ENCODE results near the gene REL.
"Not testable (repeated sequence)": the region's sequence is repeated elsewhere in the genome, so short reads cannot be mapped to it uniquely, and the experiment has no call there.

Gene REL

DNA sequence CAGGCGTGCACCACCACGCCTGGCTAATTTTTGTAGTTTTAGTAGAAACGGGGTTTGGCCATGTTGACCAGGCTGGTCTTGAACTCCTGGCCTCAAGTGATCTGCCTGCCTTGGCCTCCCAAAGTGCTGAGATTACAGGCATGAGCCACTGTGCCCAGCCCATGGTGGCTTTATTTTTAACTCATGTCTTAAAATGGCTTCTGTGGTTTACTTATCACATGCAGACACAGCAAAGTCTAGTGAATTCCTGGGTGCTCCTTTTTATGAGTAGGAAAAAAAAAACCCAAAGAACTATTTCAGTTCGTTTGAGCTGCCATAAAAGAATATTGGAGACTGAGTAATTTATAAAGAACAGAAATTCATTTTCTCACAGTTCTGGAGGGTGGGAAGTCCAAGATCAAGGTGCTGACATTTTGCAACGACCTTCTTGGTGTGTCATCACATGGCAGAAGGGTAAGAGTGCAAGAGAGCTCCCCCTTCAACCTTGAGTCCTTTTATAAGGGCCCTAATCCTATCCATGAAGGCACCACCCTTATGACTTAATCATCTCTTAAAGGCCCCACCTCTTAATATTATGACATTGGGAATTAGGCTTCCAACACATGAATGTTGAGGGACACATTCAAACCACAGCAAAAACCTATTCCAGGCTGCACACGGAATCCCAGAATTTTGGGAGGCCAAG is 12.6 kb upstream of the REL start:
- no peak for DNase-seq (ENCODE audit: low spot score)

DNA sequence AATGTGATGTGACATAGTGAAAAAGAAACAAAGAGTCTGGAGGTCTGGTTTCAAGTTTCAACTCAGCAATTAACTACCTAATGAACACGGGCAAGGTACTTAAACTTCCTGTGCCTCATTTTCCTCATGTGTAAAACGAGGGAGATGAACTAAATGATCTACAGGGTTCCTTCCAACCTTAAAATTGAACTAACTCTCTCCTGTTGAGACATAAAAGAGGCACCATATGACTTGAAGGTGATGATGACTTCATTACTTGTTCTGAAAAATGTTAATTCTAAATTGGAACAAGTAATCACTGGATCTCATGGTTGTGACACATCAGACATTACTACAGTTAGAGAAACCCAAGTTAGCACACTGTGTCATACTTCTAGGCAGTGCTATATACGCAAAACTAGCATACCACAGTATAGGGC is 8.9 kb upstream of the REL start:
- no peak for DNase-seq (ENCODE audit: low spot score)

DNA sequence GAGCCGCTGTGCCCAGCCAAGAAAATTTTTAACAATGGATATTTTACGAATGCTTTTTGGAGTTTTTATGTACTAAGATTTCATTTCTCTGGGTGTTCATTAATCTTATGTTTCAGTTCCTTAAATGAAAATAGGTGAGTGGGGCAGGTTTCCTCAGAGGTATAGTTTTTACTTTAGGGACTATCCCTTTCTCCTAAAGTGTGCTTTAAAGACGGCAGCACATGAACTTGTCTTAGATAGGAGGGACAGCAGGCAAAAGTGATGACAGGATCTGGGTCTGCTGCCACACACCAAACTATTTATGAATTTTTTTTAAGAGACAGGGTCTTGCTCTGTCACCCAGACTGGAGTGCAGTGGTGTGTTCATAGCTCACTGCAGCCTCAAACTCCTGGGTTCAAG is 8.0 kb upstream of the REL start:
- no peak for DNase-seq (ENCODE audit: low spot score)

DNA sequence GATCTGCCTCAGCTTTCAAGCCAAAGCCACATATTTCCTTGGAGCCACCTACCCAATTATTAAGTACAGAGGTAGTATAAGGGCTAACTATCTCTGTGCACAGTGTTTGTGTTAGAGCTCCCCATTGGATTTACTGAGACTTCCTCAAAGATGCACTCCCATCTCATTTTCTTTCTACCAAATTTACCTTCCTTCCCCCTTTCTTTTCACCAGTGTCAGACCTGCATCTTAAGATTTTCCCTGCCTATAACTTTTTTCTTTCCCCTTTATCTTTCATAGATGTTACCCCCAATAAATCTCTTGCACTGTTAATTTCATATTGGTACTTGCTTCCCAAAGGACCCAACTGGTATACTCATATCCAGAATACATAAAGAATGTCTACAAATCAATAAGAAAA is 5.9 kb upstream of the REL start:
- no peak for DNase-seq (ENCODE audit: low spot score)

DNA sequence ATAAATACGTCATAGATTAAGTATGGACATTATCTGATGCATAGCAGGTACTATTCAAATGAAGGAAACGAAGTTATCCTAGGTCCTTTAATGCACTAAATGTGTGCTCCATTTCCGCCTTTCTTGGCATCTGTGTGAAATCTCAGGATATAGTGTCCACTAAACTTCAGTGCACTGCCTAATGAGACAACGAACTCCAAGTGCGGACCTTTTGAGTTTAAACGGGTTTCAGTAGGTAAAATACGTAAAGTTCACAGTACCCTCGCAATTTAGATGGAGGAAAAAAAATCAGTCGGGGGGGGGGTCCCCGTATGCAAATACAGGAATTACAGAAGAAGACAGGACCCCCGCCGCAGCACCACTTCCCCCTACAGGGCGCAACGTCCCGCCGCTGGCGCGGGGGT is 729 bp upstream of the REL start:
- DNase-seq (ENCODE audit: low spot score), result no peak

DNA sequence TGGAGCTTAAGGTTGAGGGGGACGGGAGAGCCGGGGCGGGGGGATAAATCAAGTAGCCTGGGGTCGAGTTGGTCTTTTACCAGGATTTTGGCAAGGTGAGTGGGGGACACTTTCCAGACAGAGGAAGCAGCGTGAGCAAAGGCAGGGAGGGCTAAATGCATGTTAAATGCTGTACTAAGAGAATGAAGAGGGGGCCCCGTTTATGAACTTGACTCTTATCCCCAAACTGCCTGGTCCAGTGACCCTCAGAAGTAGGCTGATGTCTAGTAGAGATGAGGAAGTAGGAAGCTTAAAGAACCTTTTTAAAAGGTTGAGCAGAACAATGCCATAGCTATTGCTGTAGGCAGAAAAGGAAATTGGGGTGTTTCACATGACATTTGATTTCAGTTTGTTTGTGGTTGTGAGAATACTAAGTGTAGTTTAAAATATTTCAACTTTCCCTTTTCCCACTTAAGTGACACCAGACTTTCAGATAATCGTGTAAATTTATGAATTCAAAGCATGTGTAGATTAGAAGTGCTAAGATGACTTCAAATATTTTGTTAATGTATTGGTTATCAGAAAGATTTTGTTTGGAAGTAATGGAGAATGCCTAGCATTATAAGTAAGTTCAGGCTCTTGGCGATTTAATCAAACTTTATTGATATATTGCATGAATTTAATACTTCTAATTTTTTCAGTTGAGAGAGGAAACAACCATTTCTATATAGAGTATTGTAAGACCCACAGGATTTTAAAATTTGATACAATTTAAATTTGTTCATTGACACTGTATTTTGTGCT is 1.8 kb downstream of the REL start:
- no peak for DNase-seq (ENCODE audit: low spot score)

DNA sequence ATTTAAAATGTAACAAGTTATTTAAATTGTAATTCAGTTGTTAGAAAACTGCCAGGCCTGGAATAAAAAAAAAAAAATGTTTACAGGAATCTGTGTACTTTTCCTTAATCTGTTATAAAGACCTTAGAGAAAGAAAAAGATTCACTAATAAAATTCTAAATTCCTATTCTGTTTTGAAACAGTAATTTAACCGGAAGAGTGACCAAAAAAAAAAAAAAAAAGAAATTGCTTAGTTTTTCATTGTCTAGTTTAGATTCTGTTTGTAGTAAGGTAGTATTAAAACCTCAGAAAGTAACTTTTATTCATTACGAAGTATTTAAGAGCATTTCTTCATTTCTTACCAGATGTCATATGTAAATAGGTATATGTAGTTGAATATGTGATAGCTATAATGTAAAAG is 2.5 kb downstream of the REL start:
- DNase-seq (ENCODE audit: low spot score), result no peak

DNA sequence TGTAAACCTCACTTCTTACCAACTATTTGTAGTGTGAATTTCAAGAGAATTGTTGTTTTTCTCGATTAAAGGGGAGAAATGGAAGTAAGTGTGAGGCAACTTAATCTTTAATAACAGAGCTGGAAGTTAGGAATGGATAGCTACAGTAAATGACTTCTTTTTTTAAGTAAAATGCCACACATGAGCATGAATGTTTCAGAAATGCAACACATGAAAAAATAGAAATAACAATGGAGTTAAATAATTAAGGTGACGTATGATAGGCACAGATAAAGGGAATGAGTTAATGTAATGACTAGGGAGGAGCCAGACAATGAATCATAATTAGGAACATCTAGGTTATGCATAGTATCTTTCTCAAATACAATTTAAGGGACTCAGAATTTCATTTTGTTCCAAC is 3.4 kb downstream of the REL start:
- no peak for DNase-seq (ENCODE audit: low spot score)

DNA sequence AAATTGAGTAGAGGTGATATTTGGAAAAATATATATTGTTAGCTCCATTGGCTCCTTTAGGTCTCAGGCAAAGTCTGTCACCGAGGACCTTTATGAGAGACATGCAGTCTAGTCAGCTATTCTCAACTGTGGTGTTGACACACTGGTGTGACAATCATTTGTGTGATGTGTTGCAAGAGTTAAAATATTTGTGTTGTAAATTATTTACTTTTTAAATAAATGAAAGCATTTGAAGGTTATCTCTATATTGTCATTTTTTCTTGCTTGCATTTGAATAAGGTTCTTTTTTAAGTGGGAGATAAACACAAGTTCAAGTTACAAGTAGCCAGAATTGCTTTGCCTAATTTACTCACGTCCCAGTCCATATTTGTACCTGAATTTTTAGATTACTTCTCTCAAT is 4.3 kb downstream of the REL start:
- DNase-seq (ENCODE audit: low spot score), result no peak

DNA sequence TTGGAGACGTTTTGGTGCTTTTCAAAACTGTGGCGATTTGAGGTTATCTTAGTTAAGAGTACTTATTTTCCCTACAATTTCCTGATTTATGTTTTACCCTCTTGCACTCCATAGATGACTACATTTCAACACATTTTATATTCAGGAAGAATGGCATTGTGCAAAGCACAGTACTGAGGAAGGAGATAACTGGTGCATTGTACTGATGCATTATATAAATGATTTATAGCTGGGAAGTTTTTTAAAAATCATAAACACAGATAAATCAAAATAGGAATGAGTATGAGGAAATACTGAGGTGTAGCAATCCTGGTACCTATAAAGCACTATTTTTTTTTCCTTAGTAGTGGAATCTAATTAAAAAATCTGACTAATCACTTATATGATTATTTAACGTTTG is 5.6 kb downstream of the REL start:
- DNase-seq (ENCODE audit: low spot score), result no peak

DNA sequence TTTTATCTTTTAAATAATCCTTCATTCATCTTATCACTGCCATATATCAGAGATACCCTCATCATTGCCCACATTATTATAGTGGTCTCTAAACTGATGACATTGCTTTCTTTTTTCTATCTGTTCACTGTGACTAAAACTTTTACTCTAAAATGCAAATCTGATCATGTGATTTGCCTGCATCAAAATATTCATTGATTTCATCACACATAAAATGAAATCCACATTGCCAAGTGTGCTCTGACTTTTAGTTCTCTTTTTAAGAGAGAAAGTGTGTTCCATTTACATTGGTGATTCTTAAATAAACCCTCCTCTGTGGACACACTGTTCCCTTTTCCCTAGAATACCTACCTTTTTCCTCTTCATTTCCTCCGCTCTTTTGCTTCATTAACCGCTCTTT is 7.5 kb downstream of the REL start:
- no peak for DNase-seq (ENCODE audit: low spot score)

DNA sequence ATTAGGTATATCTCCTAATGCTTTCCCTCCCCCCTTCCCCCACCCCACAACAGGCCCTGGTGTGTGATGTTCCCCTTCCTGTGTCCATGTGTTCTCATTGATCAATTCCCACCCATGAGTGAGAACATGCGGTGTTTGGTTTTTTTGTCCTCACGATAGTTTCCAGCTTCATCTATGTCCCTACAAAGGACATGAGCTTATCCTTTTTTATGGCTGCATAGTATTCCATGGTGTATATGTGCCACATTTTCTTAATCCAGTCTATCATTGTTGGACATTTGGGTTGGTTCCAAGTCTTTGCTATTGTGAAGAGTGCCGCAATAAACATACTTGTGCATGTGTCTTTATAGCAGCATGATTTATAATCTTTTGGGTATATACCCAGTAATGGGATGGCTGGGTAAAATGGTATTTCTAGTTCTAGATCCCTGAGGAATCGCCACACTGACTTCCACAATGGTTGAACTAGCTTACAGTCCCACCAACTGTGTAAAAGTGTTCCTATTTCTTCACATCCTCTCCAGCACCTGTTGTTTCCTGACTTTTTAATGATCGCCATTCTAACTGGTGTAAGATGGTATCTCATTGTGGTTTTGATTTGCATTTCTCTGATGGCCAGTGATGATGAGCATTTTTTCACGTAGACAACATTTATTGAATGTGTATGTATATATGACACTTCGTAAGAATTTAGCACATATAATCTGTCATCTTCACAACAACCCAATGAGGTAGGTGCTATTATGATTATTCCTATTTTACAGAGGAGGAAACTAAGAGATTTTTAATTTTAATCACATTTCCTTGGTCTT is 8.4 kb downstream of the REL start:
- not testable (repeated sequence) for DNase-seq (ENCODE audit: low spot score)

DNA sequence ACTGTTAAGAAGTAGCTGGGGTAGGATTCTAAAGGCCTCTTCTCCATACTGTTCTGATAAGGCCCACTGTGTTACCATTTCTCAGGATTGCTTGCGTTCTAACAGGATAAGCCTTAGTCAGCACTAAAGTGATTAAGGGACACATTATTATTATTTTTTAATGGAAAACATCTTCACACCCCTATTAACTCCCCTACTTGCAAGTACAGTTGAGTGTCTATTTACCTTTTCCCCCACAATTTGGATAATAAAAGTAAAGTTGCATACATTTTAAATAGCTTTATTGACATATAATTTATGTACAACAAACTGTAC is 9.0 kb downstream of the REL start:
- DNase-seq (ENCODE audit: low spot score), result no peak

DNA sequence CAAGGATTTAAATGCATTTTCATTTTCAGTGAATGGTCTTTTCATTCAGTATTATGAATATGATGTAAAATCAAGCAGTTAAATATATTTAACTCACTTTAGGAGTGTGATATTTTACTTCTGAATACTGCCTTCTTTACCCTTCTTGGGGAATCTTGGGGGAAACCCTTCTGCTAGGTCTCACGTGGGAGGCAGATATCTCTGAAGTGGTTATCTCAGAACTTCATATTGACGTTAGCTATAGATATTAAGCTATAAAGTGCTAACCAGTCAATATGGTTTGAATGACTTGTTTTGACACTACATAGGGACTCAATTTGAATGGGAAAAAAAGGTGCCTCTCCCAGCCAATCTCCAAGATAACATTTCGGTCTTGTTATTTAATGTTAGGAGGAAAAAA is 9.8 kb downstream of the REL start:
- no peak for DNase-seq (ENCODE audit: low spot score)

DNA sequence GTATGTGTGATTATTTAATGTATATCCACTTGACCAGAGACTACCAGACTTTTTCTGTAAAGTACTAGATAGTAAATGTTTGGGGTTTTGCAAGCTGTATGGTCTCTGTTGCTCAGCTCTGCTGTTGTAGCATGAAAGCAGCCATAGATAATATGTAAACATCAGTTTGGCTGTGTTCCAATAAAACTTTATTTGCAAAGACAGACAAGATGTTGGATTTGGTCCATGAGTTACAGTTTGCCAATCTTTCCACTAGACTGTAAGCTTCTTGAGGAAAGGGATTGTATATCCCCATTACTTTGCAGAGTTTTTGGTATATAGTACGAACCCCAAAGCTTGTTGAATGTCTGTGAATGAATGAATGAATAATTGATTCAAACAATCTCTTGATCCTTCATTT is 17.2 kb downstream of the REL start:
- DNase-seq (ENCODE audit: low spot score), result no peak

DNA sequence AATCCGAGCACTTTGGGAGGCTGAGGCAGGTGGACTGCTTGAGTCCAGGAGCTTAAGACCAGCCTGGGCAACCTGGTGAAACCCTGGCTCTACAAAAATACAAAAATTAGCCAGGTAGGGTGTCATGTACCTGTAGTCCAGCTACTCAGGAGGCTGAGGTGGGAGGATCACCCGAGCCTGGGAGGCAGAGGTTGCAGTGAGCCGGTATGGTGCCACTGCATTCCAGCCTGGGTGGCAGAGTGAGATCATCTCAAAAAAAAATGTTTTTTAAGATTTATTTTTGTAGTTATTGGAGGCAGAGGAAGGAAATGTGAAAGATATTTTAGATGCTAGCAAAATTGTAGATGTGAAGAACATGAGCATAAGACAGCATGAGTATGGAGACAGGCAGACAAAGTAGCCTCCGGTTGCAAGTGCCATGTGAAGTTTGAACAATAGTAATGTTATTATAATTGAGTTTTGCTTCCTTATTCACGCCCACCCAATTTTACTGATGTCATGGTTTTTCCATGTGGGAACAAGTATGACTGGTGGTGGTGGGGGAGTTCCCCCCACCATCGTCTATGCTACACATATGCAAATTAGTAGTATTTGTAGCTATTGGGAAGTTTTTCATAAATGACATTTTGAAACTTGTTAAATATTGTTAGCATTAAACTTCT is 18.0 kb downstream of the REL start:
- DNase-seq (ENCODE audit: low spot score), result no peak

DNA sequence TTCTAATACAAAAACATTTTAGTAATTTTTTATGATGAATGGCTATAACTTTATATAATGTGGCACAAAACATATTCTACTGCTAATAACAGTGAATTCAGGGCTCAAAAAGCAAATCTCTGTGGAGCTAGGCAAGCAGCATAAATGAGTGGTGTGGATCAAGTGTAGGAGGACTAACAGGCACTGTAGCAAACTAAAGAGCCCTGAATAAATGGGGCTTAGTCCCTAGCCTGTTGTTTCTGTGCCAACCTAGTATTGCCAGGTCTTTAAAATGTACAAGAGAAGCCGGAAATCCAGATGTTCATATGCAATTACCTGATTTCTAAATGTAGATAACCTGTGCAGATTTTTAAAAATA is 18.5 kb downstream of the REL start:
- no peak for DNase-seq (ENCODE audit: low spot score)

DNA sequence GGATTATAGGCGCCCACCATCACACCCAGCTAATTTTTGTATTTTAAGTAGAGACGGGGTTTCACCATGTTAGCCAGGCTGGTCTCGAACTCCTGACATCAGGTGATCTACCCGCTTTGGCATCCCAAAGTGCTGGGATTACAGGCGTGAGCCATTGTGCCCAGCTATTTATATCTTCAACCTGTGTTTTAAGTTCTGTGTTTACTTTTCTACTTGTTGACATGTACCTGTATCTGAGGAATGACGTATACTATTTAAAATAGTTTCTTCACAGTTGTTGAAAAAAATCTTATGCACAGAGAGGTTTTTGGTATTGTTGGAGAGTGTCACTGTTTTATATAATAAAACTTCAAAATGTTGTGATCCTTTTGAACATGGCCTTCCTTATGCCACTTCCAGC is 19.9 kb downstream of the REL start:
- DNase-seq (ENCODE audit: low spot score), result not testable (repeated sequence)

DNA sequence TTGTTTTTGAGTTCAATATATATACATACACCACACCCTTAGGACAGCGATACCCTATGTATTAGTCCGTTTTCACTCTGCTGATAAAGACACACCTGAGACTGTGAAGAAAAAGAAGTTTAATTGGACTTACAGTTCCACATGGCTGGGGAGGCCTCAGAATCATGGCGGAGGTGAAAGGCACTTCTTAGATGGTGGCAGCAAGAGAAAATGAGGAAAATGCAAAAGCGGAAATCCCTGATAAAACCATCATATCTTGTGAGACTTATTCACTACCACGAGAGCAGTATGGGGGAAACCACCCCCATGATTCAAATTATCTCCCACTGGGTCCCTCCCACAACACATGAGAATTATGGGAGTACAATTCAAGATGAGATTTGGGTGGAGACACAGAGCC is 24.5 kb downstream of the REL start:
- DNase-seq (ENCODE audit: low spot score), result not testable (repeated sequence)

DNA sequence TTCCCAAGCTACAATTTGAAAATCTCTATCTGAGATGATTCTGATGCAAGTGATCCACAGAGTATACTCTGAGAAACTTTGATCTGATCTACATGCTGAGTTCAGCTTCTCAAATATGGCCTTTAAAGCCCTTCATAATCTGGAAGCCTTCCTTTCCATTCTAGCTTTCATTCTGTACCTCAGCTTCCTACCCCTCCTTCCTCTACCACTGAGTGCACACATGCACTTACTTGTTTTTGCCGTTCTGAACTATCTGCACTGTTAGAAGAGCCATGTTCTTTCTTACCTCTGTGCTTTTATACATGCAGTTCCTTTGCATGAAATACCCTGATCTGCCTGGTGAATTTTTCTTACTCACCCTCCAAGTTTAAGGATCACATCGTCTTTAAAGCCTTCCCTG is 25.0 kb downstream of the REL start:
- no peak for DNase-seq (ENCODE audit: low spot score)

DNA sequence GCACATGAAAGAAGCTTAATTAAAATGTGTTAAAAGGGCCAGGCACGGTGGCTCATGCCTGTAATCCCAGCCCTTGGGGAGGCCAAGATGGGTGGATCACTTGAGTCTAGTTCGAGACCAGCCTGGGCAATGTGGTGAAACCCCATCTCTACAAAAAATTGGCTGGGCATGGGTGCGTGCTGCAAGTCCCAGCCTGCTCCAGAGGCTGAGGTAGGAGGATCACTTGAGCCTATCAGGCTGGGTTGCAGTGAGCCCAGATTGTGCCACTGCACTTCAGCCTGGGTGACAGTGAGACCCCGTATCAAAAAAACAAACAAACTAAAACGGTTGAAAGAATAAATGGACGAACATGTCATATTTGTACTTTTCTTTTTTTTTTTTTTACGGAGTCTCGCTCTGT is 26.0 kb downstream of the REL start:
- DNase-seq (ENCODE audit: low spot score), result no peak

DNA sequence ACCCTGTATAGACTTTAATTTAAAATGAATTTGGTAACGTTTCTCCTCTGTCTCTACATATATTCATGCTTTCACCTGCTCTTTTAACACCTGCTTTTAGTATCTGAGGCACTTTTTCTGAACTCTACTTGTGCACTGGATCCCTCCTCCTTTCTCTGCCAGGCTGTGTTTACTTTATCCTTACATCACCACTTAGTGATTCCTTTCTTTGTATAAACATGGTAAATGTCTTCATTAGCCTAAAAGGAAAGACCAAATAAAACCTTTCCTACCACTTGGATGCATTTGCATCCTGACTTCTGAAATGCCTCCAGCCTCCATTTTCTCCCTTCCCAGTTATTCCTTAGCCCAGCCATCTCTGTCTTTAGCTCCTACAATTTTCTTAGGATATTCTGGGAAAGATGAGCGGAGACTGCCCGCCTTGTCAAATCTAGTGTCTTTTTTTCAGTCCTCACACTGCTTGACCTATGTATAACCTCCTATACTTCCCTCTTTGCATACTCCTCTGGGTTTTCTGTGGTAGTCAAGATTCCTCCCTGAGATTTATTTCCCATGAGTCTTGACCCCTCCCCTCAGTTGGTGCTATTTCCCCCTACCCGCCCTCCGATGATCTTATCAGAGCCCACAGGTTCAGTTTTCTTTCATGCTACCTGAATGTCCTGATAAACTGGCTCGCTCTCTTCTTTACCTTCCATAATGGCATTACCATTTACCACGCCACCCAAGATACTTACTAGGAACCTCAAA is 44.8 kb downstream of the REL start:
- no peak for DNase-seq (ENCODE audit: low spot score)
